NB4 (cell line): ENCODE measurements around the gene DTX3L.

Experiments
- DNase-seq: peaks from one replicate; pipeline ENCODE4 v3.0.0; 2010; ENCODE audit warnings: low read depth
- H3K4me3 ChIP-seq: one replicate; pipeline ENCODE4 v1.5.1; 2011; ENCODE audit warnings: mild to moderate bottlenecking, low read depth, low read length, moderate library complexity
- MAX ChIP-seq: IDR thresholded peaks from 2 replicates; pipeline ENCODE4 v1.6.1; 2011; ENCODE audit warnings: low read depth, low read length
- MYC ChIP-seq: IDR thresholded peaks from 2 replicates; pipeline ENCODE4 v1.6.1; 2011; ENCODE audit warnings: low read depth, low read length
- POLR2A ChIP-seq: IDR thresholded peaks from 2 replicates; pipeline ENCODE4 v1.6.1; 2011; ENCODE audit warnings: mild to moderate bottlenecking; ENCODE audit not compliant: insufficient read length; ENCODE audit errors: extremely low read depth
- TF ChIP-seq, protein P1 (sequence below): IDR thresholded peaks from one replicate; pipeline ENCODE4 v1.5.1; 2012; ENCODE audit warnings: low read depth, low read length

The DTX3L gene

DNA sequence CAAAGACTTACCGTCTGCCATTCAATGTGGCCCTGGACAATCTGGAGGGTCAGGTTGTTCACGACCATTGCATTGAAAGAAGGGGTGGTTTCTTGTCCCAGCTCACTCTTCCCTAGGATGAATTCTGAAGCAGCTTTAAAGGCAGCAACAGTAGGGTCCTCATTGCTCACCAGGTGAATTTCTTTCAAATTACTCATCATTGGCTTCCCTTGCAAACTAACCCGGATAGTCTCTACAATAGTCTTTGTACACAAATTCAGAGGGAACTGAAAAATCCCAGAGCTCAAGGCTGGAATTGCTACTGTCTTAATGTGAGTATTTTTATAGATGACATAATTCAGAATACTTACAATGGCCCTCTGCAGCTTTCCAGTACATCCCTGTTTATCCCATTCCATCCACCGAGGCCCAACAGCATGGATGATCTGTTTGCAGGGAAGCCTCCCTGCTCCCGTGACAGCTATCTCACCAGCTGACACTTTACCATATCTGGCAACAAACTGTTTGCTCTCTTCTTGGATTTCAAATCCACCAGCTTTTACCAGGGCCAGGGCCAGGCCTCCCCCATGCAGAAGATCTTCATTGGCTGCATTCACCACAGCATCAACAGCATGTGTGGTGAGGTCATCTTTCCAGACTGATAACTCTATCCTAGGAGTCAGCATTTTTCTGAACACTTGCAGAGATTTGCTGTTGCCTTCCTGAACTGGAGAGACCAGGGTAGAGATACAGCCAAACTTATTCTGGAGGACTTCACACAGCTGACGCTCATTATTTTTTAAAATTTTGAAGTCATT lies 8.7 kb upstream of the DTX3L start:
- TF ChIP-seq, protein P1, sequence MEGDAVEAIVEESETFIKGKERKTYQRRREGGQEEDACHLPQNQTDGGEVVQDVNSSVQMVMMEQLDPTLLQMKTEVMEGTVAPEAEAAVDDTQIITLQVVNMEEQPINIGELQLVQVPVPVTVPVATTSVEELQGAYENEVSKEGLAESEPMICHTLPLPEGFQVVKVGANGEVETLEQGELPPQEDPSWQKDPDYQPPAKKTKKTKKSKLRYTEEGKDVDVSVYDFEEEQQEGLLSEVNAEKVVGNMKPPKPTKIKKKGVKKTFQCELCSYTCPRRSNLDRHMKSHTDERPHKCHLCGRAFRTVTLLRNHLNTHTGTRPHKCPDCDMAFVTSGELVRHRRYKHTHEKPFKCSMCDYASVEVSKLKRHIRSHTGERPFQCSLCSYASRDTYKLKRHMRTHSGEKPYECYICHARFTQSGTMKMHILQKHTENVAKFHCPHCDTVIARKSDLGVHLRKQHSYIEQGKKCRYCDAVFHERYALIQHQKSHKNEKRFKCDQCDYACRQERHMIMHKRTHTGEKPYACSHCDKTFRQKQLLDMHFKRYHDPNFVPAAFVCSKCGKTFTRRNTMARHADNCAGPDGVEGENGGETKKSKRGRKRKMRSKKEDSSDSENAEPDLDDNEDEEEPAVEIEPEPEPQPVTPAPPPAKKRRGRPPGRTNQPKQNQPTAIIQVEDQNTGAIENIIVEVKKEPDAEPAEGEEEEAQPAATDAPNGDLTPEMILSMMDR: no peak
- TF ChIP-seq MYC: no peak
- TF ChIP-seq POLR2A: no peak
- TF ChIP-seq MAX: no peak

DNA sequence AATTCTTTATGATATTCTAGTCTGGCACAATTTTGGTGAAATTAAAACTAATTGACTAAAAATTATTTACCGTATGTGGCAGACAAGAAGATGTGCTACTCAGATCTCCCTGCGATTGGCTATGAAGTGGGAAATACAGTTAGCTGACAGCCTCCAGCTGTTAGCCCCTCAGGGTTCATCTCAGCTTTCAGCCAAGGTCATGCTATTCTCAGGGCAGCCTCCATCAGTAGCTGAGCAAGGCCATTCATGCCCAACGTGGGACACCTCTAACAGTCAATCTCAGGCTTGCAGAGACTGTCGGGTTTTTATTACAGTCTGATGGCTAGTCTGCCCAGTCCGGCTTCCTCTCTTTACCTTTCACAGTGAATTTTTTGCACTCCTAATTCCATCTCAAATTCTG lies 6.8 kb upstream of the DTX3L start:
- TF ChIP-seq POLR2A (no peak), MAX (no peak)
- DNase-seq: no peak
- no peak overlapping the region for H3K4me3 ChIP-seq

More for the DNA sequence above, 8.7 kb upstream of the DTX3L start:
- H3K4me3 ChIP-seq: no peak overlapping the region
- DNase-seq: no peak

DNA sequence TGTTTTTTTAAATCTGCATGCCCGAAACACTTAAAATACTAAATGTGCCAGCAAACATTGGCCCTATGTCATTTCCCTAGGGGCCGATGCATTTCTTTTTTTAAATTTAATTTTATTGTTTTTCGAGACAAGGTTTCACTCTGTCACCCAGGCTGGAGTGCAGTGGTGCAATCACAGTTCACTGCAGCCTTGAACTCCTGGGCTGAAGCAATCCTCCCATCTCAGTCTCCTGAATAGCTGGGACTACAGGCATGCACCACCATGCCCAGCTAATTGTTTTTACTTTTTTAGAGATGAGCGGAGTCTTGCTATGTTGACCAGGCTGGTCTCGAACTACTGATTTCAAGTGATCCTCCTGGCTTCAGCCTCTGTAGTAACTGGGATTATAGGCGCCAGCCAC lies 5.5 kb upstream of the DTX3L start:
- DNase-seq: no peak
- no peak overlapping the region for H3K4me3 ChIP-seq
- TF ChIP-seq POLR2A: no peak
- TF ChIP-seq MYC: no peak
- TF ChIP-seq, protein P1: no peak
- no peak for TF ChIP-seq MAX

GRCh38 chr3:122559906-122560305 lies 4.2 kb upstream of the DTX3L start:
- no peak overlapping the region for H3K4me3 ChIP-seq
- TF ChIP-seq, protein P1: no peak
- no peak for TF ChIP-seq POLR2A
- no peak for TF ChIP-seq MAX
- no peak for DNase-seq

DNA sequence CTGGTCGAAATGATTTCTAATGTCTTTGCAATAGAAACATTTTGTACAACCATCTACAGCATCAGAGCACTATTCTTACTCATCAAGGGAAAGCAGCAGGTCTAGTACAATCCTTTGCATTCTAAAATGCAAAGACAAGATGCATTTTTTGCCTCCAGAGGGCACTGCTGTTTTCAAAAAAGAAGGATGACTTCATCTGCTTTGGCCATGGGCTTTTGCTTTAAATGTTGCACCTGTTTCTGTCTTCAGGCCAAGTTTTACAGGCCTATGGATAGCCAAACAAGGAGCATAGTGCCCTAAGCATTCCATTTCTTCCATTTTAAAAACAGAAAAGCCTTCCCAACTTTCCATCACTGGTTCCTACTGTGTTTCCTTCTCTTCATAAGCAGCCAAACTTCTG lies 3.5 kb upstream of the DTX3L start:
- H3K4me3 ChIP-seq: no peak overlapping the region
- peak; percentile 70 for DNase-seq
- TF ChIP-seq, protein P1: peak; percentile 60
- TF ChIP-seq MYC: no peak

DNA sequence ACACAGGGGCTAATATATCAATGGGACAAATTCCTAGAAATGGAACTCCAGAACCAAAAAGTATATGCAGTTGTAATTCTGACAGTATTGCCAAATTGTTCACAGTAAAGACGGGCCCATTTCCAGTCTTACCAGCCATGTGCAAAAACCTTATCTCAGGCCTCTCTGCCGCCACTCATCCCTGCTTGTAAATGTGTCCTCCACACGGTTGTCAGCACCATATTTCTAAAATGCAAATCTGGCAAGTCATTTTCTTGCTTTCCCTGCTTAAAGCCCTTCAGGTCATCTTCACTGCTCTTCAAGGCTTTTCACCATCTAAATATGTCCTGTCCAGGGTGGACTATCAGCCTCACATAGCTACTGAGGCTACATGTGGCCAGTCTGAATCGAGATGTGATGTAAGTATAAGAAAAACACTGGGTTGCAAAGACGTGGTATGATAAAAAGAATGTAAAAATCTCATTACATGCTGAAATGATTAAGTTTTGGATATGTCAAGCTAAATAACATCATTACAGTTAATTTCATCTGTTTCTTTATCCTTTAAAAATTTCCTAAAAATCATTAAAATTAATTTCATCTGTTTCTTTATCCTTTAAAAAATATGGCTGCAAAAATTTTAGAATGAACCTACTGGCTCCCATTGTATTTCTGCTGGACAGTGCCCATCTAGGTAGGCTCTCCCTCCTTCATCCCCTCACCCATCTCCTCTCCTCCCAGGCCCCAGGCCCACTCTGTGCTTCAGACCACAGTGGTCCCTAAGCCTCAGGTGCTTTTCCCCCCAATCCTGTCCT lies 1.0 kb upstream of the DTX3L start:
- TF ChIP-seq POLR2A (no peak), MAX (no peak), MYC (no peak)
- TF ChIP-seq, protein P1: no peak
- no peak for DNase-seq
- peak overlapping the region; percentile 63 for H3K4me3 ChIP-seq
